Stimulated activated CD8-positive, alpha-beta memory T cell treated with anti-CD3 and anti-CD28 coated beads, Interleukin-4, amount 100 ng/mL, for 24 hours (primary cell): ENCODE results near the gene UTY.
"Not testable (repeated sequence)": the region's sequence is repeated elsewhere in the genome, so short reads cannot be mapped to it uniquely, and the experiment has no call there.

Experiments
- DNase-seq: peaks from one replicate; pipeline ENCODE4 v3.0.0-alpha.2; 2020; ENCODE audit warnings: low read depth

The UTY gene

DNA sequence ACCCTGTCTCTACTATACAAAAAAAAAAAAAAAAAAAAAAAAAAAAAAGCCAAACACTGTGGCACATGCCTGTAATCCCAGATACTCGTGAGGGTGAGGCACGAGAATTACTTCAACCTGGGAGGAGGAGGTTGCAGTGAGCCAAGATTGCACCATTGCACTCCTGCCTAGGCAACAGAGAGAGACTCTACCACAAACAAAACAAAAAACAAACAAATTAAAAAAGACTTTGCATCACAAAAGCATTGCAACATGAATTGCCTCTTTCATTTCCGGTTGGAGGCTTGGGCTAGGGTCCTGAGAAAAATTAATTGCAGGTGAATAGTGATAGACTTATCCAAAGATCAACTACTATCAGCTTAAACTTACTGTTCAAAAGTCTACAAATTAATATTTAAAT, 180.4 kb downstream of the UTY start:
- no peak for DNase-seq

GRCh38 chrY:13296176-13296890, 183.5 kb downstream of the UTY start:
- DNase-seq = no peak

DNA sequence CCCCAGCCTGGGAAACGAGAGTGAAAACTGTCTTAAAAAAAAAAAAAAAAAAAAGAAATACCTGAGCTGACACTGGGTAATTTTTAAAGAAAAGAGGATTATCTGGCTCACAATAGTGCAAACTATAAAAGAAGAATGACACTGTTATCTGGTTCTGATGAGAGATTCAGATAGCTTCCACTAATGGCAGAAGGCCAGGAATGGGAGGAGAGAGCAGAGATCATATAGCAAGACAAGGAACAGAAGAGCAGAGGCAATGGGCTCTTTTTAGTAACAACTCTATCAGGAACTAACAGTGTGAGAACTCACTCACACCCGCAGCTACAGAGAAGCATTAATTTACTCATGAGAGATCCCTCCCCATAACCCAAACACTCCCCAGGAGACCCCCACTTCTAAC, 184.8 kb downstream of the UTY start:
- no peak for DNase-seq

GRCh38 chrY:13291199-13291598, 188.6 kb downstream of the UTY start:
- no peak for DNase-seq

DNA sequence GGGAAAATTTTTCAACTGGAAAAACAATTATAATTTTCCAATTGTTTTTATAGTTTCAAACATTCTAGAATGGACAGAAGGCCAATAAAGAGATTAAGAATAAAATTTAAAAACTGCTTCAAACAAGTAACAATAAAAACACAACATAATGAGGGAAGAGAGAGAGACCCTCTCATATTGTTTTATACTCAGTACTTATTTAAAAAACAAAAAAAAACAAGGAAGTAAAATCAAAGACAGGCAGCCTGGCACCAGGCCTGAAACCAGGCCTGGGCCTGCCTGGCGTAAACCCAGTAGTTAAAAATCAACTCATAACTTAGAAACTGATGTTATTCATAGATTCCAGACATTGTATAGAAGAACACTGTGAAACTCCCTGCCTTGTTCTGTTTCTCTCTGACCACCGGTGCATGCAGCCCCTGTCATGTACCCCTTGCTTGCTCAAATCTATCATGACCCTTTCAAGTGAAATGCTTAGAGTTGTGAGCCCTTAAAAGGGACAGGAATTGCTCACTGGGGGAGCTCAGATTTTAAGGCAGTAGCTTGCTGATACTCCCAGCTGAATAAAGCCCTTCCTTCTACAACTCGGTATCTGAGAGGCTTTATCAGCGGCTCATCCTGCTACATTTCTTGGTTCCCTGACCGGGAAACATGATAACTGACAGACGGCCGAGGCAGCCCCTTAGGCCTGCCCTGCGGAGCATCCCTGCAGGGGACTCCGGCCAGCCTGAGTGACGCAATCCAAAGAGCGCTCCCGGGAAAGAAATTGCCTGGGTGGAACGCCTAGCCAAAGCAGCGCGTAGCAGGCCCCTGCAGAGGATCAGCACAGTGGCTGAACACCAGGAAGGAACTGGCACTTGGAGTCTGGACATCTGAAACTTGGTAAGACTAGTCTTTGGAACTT, 197.4 kb downstream of the UTY start:
- not testable (repeated sequence) for DNase-seq

DNA sequence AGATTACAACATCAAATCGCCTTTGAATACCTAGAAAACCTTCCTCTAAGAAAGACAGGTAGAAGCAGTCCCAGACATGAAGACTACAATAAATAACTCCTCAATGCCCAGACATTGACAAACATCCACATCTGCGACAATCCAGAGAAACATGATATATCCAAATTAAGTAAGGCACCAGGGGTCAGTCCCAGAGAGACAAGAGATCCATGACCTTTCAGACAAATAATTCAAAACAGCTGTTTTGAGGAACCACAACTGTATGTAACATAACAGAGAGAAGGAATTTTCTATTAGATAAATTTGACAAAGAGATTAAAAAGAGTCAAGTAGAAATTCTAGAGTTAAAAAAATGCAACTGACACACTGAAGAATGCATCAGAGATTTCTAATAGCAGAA, 200.3 kb downstream of the UTY start:
- DNase-seq = no peak

DNA sequence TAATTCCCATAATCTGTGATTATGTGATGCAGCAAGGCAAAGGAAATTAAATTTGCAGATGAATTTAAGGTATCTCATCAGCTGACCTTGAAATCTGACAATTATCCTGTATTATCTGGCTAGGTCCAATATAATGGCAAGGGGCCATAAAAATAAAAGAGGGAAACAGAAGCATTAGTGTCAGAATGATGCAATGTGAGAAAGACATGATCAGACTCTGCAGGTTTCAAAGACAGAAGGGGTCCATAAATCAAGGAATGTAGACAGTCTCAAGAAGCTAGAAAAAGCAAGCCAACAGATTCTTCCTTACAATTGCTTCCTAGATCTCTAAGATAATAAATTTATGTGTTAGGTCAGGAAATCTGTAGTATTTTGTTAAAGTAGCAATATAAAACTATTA, 208.1 kb downstream of the UTY start:
- no peak for DNase-seq

- not testable (repeated sequence) for DNase-seq
Measured at GRCh38 chrY:13253941-13254440, 225.8 kb downstream of the UTY start.

DNA sequence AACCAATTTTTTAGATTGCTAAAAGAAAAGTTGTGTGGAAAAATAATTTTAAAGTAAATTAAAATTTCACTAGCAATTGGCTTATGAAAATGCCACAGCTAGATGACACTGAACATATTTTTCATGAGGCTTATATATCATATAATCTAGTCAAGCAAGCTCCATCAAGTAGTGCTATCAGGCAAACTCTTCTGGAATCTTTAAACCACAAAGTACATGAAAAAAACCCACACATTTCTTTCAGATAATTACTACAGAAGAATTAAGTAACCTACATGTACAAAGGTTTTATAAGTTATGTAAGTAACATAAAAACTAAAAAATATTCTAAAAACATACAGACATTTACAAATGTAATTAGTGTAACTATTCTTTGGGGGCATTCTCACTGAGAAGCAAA, 229.4 kb downstream of the UTY start:
- DNase-seq = no peak

DNA sequence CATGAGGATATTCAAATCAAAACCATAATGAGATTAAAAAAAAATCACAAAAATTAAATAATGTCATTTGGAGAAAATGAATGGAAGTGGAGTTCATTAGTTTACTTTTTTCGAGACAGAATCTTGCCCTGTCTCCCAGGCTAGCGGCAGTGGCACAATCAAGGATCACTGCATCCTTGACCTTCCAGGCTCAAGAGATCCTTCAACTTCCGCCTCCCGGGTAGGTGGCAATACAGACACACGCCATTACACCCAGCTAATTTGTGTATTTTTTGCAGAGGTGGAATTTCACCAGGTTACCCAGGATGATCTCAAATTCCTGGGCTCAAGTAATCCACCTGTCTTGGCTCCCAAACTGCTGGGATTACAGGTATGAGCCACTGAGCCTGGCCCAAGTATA, 236.1 kb downstream of the UTY start:
- no peak for DNase-seq

GRCh38 chrY:13233901-13234300, 245.9 kb downstream of the UTY start:
- no peak for DNase-seq

- no peak for DNase-seq
Measured at GRCh38 chrY:13233118-13233517, 246.7 kb downstream of the UTY start.

DNA sequence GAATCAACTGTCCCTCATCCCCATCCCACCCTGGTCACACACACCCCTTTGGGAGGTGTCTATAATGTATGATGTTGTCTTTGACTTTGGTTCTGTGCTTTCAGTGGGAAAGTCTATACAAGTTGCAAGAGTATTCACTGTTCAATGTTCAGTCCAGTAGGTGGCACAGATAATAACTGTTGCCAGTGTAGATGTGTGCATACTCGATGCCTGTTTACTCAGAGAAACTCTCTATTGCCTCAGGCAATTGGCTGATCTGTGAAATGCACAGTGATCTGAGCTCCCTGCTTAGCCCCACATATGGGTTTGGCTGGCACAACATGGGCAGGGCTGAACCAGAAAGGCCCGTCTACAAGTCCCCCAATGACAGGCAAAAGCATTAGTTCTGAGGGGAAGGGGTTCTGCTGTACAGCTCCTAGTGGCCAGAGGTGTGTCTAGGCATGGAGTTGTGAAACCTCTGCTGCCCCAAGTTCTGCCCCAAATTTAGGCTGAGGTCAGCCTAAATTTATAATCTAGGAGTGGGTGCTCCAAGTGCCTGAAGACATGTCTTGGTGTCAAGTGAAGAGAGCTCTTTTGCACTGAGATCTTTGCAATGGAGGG, 252.4 kb downstream of the UTY start:
- DNase-seq = no peak

DNA sequence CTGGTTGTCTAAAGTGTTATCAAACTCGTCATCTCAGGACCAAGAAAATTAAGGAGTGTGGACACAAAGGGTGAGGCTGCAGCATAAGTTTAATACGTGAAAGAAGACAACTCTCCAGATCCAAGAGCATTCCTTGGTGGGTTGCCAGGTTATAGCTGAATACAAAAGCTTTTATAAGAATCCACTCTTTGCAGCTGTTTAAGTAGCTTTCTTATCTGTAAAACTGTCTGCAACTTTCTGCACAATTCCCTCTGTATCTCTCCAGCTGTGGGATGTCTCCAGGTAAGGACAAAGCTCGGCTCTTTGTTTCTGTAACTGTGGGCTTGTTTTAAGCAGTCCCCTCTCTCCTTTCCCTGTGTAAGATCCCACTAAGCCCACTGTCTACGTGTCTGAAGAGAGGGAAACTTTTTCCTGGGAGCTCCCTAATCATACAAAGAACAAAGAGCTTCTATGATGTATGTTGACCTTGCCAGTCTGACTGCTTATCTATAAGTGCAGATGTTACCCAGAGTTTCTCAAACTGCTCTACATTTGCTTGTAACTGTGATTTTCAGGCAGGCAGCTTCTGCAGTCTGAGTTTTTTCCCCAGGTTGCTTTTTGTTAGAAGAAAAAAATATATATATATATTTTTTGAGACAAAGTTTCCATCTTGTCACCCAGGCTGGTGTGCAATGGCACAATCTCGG, 268.7 kb downstream of the UTY start:
- DNase-seq = no peak

GRCh38 chrY:13205214-13205613, 274.6 kb downstream of the UTY start:
- no peak for DNase-seq
